Stimulated activated CD8-positive, alpha-beta memory T cell treated with anti-CD3 and anti-CD28 coated beads, Interleukin-4, amount 100 ng/mL, for 24 hours (primary cell): ENCODE measurements around the gene ROR2.
"Not testable (repeated sequence)": the region's sequence is repeated elsewhere in the genome, so short reads cannot be mapped to it uniquely, and the experiment has no call there.

Source experiments
- DNase-seq: peaks from one replicate; pipeline ENCODE4 v3.0.0-alpha.2; 2020; ENCODE audit warnings: low read depth

The ROR2 gene

GRCh38 chr9:91625331-91625730 lies 324.7 kb downstream of the ROR2 start:
- DNase-seq = no peak

DNA sequence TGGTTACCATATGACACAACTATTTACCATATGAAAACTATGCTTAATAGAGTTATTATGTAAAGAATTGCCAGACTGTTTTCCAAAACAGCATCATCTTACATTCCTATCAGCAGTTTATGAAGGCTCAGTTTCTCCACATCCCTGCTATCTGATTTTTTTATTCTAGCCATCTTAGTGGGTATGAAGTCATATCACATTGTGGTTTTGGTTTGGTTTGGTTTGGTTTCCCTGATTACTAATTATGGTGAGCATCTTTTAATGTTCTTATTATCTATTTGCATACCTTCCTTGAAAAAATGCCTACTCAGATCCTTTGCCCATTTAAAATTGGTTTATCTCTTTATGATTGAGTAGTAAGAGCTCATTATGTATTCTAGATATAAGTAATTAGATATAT lies 327.0 kb downstream of the ROR2 start:
- DNase-seq = no peak

DNA sequence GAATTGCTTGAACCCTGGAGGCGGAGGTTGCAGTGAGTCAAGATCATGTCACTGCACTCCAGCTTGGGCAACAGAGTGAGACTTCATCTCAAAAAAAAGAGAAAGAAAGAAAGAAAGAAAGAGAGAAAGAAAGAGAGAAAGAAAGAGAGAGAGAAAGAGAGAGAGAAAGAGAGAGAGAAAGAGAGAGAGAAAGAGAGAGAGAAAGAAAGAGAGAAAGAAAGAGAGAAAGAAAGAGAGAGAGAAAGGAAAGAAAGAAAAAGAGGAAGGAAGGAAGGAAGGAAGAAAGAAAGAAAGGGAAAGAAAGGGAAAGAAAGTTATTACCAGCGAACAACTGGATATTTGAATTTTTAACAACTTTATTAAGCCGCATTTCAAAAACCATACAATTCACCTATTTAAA lies 327.9 kb downstream of the ROR2 start:
- not testable (repeated sequence) for DNase-seq

DNA sequence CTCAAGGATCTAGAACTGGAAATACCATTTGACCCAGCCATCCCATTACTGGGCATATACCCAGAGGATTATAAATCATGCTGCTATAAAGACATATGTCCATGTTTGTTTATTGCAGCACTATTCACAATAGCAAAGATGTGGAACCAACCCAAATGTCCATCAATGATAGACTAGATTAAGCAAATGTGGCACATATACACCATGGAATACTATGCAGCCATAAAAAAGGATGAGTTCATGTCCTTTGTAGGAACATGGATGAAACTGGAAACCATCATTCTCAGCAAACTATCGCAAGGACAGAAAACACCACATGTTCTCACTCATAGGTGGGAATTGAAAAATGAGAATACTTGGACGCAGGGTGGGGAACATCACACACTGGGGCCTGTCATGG lies 336.0 kb downstream of the ROR2 start:
- DNase-seq = not testable (repeated sequence)

DNA sequence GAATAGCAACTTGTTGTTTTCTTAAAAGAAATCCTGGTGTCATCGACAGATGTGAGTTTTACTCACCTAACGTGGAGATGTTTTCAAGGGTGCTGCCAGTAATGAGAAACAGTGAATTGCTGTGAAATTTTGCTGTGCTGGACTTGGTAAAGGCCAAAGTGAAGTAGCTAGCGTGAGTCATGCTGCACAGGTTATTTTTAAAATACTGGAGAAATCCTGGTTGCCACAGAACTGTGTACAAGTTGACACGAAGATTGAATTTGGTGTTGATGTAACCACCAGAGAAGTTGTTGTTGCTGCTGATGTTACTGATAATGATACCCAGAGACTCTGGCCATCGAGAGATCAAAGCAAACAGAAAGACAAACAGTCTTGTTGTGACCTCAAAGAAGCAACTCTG lies 338.4 kb downstream of the ROR2 start:
- no peak for DNase-seq

DNA sequence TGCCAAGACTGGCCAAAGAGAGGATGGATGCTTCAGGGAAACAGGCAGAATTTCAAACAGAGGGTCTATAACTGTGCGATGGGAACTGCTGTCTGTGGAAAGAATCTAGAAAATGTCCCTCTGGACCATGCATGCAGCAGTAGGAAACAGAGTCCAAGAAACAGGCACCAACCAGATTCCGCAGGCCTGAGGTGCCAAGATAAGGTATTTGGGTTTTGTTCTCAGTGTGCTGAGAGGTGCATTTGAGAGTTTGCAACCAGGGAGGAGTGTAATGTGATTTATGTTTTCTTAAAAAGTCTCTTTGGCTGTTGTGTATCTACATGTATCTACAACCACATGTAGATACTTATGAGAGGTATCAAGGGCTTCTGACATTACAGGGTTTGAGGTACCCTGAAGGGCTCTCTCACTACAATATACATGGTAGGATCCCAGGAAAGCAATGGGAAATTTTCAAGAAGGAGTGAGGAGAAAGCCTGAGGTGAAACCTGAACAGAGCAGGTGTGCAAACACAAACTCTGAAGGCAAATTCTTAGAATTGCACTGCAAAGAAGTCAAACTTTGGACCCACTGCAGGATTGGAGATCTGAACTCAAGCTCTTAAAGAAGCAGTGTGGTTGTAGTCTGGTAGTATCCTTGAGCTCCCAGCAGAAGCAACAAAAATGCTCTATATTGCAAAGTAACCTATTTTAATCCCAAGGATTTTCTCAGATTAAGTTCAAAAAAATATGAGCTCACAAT lies 343.6 kb downstream of the ROR2 start:
- DNase-seq = no peak

DNA sequence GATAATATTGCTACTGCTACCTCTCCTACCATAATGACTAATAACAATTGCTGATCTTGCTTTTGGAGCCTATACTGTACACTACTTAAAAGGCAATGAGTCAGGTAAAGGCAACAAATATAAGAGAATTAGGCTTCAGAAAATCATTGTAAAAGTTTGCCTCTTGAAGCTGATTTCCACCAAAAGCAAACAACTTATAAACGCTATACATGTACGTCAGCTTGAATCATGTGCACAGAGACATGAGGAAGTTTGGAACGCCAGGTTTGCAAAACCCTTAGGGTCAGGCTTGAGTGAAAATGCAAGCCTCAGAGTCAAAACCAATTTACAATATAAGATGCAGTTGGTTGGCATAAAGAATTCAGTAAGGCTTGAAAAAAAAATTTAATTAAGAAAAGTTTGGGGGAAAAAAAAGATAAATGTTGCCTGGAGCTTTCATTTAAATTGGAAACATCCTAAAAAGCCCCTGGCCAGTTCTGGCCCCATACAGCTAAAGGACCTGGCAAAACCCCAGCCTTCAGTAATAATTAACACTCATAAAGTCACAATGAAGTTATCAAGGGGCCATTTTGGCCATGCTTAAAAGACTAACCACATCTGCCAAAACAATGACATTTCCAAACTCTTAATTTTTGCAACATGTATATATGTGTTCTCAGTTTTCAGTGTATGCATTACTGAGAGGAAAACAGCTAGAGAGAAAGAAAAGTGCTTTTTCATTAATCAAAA lies 345.4 kb downstream of the ROR2 start:
- no peak for DNase-seq

GRCh38 chr9:91603932-91604331 lies 346.1 kb downstream of the ROR2 start:
- DNase-seq = no peak

DNA sequence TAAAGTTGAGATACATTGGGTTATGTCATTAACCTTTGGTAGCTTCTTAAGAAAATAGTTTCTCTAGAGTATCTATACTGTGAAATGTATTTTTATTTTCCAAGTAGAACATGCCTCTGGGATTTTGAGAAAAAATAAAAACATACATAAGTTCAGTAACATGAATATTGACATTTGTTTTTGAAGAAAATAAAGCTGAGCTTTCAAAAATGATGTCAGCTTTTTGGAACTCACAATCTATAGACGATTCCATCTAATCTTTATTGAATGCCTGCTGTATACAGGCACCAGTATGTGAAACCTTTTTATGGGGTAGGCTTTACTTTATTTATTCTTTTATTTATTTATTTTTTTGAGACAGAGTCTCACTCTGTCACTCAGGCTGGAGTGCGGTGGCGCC lies 350.5 kb downstream of the ROR2 start:
- DNase-seq = no peak

DNA sequence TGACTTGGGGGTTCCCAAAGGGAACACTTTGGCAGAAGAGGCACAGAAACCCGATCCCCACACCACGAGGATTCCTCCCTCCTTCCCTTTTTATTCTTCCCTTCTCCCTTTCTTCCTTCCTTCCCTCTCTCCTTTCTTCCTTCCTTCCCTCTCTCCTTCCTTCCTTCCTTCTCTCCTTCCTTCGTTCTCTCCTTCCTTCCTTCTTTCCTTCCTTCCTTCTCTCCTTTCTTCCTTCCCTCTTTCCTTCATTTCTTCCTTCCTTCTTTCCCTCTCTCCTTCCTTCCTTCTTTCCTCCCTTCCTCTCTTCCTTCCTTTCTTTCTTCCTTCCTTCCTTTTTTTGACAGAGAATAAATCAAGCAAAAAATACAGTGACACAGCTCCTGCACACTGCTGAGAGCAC lies 358.4 kb downstream of the ROR2 start:
- no peak for DNase-seq

DNA sequence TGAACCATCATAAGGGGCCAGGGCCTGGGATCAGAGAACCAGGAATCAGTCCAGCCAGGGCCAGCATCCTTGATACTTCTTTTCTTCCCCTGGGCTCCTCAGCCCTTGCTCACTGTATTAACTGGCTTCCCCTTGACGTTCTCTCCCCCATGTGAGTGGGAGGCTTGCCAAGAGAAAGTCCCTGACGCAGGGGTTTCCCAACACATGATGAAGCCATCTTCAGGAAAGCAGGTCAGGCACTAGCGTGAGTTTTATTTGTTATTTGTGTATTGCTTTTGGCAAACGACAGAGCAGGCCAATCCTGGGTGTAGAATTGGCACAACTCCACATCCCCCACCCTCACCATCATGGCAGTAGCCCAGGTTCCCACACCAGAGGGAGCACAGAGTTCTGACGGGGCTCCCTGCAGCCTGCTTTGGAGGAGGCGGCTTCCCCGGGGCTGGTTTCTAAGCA lies 360.9 kb downstream of the ROR2 start:
- no peak for DNase-seq

GRCh38 chr9:91586282-91586681 lies 363.7 kb downstream of the ROR2 start:
- no peak for DNase-seq

- DNase-seq = no peak
Measured at GRCh38 chr9:91583966-91584365, 366.1 kb downstream of the ROR2 start.

DNA sequence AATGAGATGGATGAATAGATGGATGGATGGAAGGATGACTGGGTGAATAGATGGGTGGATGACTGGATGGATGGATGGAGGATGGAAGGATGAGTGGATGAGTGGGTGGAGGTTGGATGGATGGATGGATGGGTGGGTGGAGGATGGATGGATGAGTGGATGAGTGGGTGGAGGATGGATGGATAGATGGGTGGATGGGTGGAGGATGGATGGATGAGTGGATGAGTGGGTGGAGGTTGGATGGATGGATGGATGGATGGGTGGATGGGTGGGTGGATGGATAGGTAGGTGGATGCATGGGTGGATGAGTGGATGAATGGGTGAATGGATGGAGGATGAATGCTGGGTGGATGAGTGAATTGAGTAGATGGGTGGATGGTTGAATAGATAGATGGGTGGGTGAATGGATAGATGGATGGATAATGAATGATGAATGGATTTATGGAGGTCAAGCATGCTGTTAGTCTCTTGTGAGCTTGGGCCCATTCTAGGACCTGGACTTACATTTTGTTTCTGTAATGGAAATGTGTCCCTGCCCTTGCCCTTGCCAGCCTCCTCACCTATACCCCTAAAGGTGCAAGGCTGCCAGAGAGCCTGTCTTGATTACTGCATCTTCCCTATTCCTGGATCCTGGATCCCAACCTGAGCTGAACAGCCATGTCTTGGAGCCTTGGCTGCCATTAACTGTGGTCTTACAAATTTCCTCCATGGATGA lies 366.7 kb downstream of the ROR2 start:
- DNase-seq = no peak

DNA sequence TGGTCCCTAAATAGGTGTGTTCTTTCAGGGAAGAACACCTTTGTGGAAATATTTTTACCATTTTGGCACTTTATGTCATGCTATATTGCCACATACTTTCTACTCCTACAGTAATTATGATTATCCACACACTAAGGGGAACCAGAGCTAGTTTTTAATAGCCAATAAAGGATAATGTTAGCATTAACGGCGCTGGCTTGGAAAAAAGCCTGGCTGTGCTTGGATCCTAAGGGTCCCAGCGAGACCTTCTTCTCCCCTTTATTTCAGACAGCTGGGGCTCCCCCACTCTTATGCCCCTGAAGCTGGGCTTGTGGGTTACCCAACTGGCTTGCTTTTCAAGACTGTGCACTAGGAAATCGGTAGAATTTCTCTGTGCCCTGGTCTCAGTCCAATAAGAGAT lies 367.8 kb downstream of the ROR2 start:
- DNase-seq = no peak

- no peak for DNase-seq
Measured at GRCh38 chr9:91580136-91580535, 369.9 kb downstream of the ROR2 start.

DNA sequence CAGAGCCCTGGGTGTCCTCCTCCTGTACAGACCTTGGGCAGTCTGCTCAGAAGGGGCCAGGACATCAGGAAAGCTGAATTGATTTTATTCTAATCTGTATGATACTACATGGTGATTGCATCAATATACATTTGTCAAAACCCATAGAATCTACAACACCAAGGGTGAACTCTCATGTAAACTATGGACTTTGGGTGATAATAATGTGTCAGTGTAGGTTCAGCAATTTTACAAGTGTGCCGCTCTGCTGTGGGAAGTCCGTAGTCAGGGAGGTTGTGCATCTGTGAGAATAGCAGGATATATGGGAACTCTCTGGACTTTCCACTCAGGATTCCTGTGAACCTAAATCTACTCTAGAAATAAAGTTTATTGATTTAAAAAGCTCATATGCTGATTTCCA lies 371.1 kb downstream of the ROR2 start:
- no peak for DNase-seq

DNA sequence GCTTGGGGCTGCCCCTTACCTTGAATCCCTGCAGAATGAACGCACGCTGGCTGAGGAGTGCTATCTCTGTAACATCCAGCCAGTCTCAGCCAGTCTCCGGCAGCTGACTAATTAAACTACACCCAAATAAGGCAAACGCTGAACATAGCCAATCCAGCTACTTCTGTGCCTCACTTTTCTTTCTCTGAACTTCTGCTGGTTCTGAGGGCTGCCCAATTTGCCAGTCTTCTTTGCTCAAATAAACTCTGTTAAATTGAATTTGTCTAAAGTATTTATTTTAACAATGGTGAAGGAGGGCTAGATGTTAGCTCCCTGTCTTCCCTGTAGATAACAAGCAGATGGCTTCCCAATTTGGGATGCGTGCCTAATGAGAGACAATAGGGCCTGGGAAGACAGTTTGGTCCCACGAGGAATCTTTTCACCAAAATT lies 372.4 kb downstream of the ROR2 start:
- DNase-seq = no peak

DNA sequence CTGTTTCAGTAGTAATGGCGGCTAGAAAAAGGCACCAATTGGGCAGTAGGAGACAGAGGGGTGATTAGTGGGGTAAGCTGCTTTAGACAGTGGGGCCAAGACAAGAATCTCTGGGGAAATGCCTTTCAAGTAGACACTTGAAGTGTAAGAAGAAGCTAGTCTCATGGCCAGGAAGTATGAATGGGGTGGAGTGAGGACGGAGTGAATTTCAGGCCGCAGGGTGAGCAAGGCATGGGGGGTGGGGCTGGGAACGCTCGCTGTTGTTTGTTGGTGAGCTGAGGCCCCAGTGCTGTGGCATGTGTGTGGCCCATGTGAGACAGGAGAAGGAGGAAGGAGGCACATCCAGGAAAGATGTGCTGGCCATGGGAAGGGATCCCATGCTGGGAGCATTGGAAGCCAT lies 377.2 kb downstream of the ROR2 start:
- DNase-seq = no peak

DNA sequence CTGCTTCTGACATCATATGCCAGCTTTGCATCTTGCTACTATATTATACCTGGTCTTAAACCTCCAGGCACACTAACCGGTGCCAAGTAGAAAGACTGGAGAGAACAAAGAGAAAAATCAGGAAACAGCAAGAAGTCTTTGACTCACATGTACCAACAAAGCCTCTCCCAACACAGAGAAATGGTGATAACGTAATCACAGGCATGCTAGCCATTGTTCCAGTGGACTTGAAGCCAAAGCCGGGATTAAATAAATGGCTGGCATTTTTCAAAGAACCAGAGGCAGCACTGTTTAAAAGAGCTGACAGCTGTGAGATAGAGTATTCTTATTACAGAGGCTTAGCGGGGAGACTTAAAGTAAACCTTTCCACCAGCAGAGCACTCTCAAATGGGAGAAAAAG lies 378.0 kb downstream of the ROR2 start:
- no peak for DNase-seq

GRCh38 chr9:91571036-91571435 lies 379.0 kb downstream of the ROR2 start:
- DNase-seq = no peak

- no peak for DNase-seq
Measured at GRCh38 chr9:91567642-91568274, 382.3 kb downstream of the ROR2 start.
